A172 (cell line): ENCODE results near the gene BLOC1S2. TPM values are rescaled to one million over a fixed set of nuclear protein-coding genes. Genes with fewer than 3 reads are reported as not detected.
A peak's percentile ranks its signal among the peaks of the same experiment; 100 is the strongest.
"Not testable (repeated sequence)": the region's sequence is repeated elsewhere in the genome, so short reads cannot be mapped to it uniquely, and the experiment has no call there.

ENCODE experiments used
- DNase-seq: peaks from one replicate; pipeline ENCODE4 v3.0.0-alpha.2; 2015; ENCODE audit warnings: low spot score
- total RNA-seq: library from RNA; depleted of rRNA; stranded (reverse); fragments of >200 nt; shearing (Covaris generic); gene quantifications from 2 replicates; pipeline ENCODE4 v1.2.3, GENCODE V29; 2014; rRNA removed

BLOC1S2 gene
- total RNA-seq, result 113 and 127 TPM in 2 replicates

DNA sequence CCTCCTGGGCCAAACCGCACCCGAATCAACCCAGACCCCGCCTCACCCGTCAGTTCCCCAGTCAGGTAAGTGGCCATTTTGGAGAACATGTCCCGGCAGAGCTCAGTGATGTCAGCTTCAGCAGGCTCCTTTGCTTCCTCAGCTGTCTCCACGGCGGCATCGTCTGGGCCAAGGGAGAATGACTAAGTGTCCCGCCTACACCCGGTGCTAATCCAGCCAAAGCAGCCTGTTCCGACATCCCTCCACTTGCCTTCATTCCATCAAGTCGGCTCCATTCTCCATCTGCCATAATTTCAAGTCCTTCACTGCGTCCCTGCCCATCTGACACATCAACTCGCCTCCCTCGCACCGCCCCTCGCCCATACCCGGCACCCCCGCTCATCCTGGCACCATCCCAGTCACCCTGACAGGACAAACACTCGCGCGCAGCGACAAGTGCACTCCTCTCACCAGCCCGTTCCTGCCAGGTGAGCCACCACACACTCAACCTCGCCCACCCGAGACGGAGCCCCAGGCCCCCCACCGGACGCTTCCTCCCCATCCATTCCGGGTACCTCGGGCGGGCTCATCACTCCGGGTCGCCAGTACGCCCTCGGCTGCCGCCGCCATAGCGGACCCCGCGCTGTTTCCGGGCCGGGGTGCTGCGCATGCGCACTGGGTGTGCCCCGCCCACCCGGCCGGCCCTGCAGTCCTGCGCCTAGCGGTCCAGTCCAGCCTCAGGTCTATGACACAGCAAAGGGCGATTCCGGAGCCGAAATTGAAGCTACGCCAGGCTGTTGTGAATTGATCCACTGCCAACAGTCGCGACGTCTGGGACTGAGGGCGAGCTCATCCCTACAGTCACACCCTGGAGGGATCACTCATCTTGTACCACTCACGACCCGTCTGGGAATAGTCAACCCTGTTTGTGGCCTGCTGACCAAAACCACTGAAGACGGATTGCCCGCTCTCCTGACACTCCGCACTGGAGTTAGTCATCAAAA, at the start of gene BLOC1S2:
Gene BLOC1S2, minus strand, starts transcription at position 630 of the 983 bp plus-strand sequence. Its CDS starts 21 bp downstream, at position 609.
- peak; percentile 84 for DNase-seq

DNA sequence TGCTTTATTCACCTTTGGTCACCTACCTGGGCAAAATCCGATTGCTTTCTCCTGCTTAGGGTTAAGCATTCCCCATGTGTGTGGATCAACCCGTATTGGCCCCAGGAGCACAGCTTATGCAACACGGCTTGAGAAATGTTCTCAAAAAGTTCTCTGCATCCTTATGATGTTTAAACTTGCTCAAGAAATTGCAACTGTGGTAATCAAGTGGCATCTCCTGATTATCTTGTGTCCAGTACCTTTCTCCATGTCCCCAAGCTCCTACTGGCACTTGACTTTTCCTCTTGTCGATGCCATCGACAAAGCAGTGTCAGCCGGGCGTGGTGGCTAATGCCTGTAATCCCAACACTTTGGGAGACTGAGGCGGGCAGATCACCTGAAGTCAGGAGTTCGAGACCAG, 48.3 kb upstream of the BLOC1S2 start:
- DNase-seq, result no peak

DNA sequence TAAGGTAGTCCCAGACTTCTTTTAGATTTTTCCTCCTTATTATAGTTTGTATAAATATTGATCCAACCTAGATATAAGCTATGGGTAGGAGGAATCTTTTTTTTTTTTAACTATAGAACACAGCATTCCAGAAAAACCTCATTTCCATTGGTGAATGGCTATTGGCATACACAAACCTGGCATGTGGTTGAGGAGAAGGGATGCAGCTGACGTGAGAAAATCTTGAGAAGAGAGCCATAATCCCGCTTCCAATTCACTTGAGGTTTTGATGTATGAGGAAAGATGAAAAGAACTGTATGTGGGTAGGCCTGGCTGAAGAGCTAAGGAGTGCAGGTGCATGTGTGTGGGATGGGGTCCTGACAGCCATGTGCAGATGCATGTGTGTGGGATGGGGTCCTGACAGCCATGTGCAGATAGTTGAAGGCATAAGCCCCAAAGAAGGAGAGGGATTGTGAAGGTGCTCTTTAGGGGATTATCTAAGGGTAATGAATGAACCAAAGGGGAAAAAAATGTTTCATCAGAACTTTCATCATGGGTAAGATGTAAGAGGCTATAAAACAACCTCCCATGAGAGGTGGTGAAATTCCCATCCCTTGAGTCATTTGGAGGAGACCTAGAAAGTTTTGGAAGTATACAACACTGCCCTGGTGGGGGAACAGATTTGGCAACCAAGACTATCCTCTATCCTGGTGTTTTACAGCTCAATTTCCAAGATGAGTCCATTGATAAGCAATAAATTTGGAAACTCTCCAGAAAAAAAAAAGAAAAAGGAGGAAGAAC, 47.4 kb upstream of the BLOC1S2 start:
- DNase-seq, result peak; percentile 22

DNA sequence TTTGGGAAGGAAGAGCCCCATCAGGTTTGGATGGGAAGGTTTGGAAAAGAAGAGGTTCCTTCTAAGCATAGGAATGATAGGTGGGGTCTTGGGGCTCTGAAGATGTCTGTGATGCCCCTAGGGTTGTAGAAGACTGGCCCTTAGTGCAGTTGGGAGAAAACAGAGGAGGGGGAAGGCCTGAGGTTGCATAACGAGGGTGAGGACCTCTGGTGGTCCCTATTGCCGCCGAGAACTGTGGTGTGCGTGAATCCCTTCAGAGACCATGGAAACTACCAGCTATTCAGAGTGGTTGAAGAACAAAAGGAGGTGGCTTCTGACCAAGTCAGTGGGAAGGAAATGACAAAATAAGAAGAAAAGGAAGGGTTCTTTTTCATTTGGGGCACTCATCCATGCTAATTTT, 46.6 kb upstream of the BLOC1S2 start:
- DNase-seq, result no peak

GRCh38 chr10:100330079-100330478, 43.6 kb upstream of the BLOC1S2 start, which contains the start of gene PKD2L1:
Gene PKD2L1 (minus strand): TSS chr10:100330228. CDS start chr10:100330103, 125 bp downstream.
- no peak for DNase-seq

DNA sequence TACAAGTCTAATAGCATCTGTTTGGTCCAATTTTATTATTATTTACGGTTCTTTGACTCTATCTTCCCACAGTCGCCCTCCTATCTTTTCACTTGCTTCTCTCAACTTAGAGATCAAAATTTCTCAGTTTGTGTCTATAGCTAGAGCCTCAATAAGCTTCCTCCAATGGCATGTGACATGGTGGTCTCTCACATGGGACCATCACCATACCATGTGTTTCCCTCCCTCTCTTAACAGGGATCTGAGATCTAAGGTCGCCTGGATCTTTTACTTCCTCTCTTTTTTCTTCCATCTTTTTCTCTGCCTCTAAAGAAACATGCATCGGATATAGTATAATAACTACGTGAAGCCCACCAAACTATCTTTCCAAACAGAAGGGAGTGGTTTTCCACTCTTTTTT, 41.7 kb upstream of the BLOC1S2 start:
- DNase-seq, result no peak

GRCh38 chr10:100327718-100328009, 41.2 kb upstream of the BLOC1S2 start:
- no peak for DNase-seq

- DNase-seq, result no peak
Measured at GRCh38 chr10:100327007-100327717, 40.7 kb upstream of the BLOC1S2 start.

GRCh38 chr10:100325158-100325557, 38.7 kb upstream of the BLOC1S2 start:
- DNase-seq, result no peak

DNA sequence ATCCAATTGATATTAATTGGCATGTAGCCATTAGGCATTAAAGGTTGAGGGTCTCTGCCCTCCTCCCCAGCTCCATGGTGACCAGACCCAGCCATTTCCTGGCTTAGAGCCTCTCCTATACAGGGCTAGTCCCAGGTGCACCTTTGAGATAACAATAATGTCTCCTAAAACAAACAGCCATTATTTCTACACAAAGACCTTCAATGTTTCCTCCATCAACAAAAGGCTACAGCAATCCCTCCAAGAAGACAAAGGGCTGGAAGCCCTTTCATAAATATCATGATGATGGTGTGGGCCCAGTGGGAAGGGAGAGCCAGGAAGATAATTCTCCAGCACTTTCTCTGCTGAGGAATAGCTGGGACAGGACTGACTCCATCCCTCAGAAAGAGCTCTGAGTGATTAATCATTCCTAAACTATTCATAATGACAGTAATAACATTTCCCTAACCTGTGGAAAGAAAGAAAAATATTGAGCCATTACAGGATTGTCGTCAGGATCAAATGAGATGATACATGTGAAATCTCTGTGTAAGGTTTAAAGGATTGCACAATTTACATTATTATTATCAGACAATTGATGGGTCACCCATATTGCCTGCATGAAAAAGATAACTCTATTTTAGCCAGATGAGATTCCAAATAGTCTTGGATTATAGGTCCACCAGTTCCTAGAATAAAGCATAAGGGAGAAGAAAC, 33.4 kb upstream of the BLOC1S2 start:
- no peak for DNase-seq

- no peak for DNase-seq
Measured at GRCh38 chr10:100318207-100318606, 31.7 kb upstream of the BLOC1S2 start.

GRCh38 chr10:100315615-100316014, 29.1 kb upstream of the BLOC1S2 start:
- no peak for DNase-seq

DNA sequence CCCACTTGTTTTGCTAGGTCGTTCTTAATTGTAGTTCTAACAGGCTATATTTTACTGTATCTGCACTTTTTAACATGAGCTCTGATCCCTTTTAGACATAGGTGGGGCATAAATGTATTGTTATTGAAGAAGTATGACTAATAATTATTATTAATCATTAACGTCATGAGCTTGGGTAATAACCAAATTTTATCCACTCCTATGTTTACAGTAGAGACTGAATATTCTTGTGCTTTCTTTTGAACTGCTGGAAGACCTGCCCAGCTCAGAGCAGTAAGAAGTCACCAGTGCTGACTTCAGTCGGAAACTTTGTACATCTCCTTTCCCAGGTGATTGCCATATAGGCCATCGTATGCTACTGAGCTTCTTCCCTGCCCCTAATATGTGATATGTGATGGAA, 24.8 kb upstream of the BLOC1S2 start:
- no peak for DNase-seq

GRCh38 chr10:100307684-100308083, 21.2 kb upstream of the BLOC1S2 start:
- DNase-seq, result peak; percentile 35

DNA sequence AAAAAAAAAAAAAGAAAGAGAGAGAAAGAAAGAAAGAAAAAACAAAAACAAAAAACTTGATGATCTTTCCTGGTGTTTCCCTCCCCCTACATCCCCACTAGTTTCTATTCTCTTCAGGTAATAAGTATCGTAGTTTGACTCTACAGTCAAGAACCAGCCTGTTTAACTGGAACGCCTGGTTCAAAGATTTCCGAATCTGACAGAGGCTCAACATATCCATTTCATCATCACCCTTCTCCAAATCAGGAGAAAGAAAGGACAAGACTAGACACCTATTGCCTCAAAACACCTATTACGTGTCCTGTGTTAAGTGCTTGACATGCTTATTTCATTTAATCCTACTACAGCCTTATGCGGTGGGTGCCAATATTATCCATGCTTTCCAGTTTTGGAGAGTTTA, 20.4 kb upstream of the BLOC1S2 start:
- no peak for DNase-seq

- DNase-seq, result no peak
Measured at GRCh38 chr10:100304414-100304813, 17.9 kb upstream of the BLOC1S2 start.

DNA sequence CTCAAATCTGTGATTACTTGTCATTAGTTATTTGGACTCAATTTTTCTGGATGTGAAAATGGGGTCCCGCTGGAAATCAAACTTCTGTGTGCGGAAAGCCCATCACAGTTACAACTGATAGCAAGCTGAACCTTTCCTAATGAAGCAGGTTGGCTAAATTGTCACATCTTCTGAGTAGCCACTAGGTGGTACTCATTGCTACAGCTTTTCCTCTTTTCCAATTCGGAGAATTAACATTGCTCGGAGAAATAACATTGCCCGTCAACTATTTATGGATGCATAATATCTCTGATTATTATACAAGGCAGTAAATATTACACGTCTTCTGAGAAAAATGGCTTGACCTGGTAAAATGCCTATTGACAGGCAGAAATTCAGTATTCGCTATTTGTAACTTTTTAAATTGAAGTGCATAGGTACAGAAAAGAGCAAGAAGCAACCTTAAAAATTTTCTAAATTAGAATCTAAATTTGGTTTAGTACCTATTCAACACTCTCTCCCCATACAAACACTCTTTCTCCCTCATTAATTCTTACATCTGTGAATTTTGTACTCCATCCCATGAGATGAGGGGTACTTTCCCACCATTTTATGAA, 17.3 kb upstream of the BLOC1S2 start:
- DNase-seq, result peak; percentile 57

- DNase-seq, result not testable (repeated sequence)
Measured at GRCh38 chr10:100301123-100301522, 14.6 kb upstream of the BLOC1S2 start.

DNA sequence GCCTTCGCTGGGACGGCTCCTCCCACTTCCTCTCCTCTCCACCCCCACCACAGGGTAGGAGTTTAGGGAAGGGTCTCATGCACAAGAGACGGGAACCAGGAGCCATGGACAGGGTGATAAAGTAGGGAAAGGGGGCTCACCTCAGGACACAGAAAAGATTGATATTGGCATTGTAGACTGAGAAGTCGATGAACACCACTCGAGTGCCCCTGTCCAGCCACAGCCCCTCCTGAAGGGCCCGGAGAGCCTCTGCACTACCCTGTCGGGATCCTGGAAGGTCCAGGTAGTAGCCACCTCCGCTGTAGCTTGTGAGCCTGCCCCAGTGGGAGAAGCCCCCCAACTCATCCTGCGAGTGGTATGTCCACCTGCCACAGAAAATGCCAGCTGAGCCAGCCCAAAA, 10.8 kb upstream of the BLOC1S2 start:
- DNase-seq, result no peak

- no peak for DNase-seq
Measured at GRCh38 chr10:100293066-100293465, 6.6 kb upstream of the BLOC1S2 start.

GRCh38 chr10:100292300-100292699, 5.8 kb upstream of the BLOC1S2 start:
- DNase-seq, result not testable (repeated sequence)
